ENCODE results near the gene PPBP.

PPBP gene

GRCh38 chr4:73992050-73992449, 4.1 kb upstream of the PPBP start:
- H3K27me3 ChIP-seq (replicated peaks): no peaks in the 10 kb centered on the region
- DNase-seq: no peak
- in situ Hi-C loops (cut with HindIII; ENCODE audit: low pct_ligation_motif_present, low sequenced_read_pairs): no loop called here

DNA sequence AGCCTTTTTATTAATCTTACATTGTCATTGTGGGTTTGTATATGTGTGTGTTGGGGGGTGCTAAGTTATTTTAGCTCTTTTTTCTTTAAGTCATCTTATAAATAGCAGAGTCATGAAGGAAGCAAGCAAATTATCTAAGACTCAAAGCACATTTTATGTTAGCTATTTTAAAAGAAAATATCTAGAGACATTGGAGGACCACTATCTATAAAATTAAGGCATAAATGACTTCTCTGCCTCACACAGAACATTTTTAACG, 3.7 kb upstream of the PPBP start:
- in situ Hi-C loops (cut with HindIII; ENCODE audit: low pct_ligation_motif_present, low sequenced_read_pairs): no loop called here
- Histone ChIP-seq H3K27me3 (replicated peaks) (no peaks in the 10 kb centered on the region), H3K4me3 (ENCODE audit: low read depth, low read length) (no peak overlapping the region), H3K36me3 (replicated peaks) (no peaks in the 10 kb centered on the region), H3K27ac (no peak overlapping the region)
- TF ChIP-seq CTCF (IDR thresholded peaks at IDR 0.05; ENCODE audit: low read depth, low read length, missing control alignments): no peak
- no peak for DNase-seq

More at GRCh38 chr4:73992050-73992449, 4.1 kb upstream of the PPBP start:
- Histone ChIP-seq H3K36me3 (replicated peaks) (no peaks in the 10 kb centered on the region), H3K27ac (no peak overlapping the region), H3K4me3 (ENCODE audit: low read depth, low read length) (no peak overlapping the region)
- TF ChIP-seq CTCF (IDR thresholded peaks at IDR 0.05; ENCODE audit: low read depth, low read length, missing control alignments): no peak

DNA sequence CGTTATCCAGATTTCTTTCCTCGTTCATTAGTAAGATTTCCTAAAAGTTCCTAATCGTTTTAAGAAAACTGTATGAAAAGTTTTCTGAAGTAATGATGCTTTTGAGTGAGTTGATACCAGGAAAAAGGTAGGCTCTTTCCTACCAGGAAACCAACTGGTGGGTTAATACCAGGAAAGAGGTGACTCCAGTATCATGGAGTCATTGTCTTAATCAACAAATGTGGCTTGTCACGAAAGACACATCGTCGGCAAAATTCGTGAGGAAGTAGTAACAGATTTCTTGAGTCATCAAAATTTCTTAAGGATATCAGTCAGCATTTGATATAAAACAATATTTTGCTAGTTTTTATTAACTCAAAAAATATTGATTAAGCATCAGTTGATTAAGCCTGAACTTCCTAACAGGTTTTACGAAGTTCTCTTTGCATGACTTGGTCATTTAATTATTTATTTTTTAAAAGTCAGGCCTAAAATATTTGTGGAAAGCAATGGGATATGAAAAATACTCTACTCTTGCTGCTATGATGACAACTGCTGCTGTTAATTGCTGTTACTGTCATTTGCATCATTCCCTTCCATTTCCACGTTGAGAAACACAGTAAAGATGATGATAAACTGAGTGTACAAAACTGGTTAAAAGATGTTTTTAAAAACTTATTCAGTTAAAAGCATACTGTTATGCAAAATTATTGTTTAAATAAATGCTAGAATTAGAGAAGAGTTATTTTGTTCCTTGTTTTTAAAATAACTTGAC, 3.2 kb upstream of the PPBP start:
- no peak for TF ChIP-seq CTCF (IDR thresholded peaks at IDR 0.05; ENCODE audit: low read depth, low read length, missing control alignments)

DNA sequence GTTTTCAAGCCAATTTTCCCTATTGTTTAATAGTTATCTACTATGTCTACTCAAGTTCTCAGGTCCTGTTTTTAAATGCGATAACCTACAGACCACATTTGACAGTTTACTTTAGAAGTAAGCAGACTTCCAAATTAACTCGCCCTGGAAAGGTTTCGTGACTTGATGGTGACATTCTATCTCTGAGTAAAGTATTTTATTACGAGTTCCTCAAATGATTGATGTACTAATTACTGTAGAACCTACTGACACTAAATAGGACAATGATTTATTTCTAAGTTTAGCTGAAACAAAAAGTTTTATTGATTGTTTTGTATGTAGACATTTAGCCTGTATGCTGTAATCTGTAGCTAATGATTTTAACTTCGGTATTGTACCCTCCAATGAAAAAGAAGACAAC, 1.9 kb upstream of the PPBP start:
- Histone ChIP-seq H3K27ac (no peak overlapping the region), H3K4me3 (ENCODE audit: low read depth, low read length) (no peak overlapping the region), H3K36me3 (replicated peaks) (no peaks in the 10 kb centered on the region), H3K27me3 (replicated peaks) (no peaks in the 10 kb centered on the region)
- DNase-seq: no peak
- in situ Hi-C loops (cut with HindIII; ENCODE audit: low pct_ligation_motif_present, low sequenced_read_pairs): no loop called here
- TF ChIP-seq CTCF (IDR thresholded peaks at IDR 0.05; ENCODE audit: low read depth, low read length, missing control alignments): no peak

More for the DNA sequence above, 3.2 kb upstream of the PPBP start:
- DNase-seq: no peak
- Histone ChIP-seq H3K36me3 (replicated peaks) (no peaks in the 10 kb centered on the region), H3K27ac (no peak overlapping the region), H3K4me3 (ENCODE audit: low read depth, low read length) (no peak overlapping the region), H3K27me3 (replicated peaks) (no peaks in the 10 kb centered on the region)
- in situ Hi-C loops (cut with HindIII; ENCODE audit: low pct_ligation_motif_present, low sequenced_read_pairs): no loop called here

GRCh38 chr4:73989031-73989430, 1.0 kb upstream of the PPBP start:
- no peak for DNase-seq
- no peaks in the 10 kb centered on the region for H3K36me3 ChIP-seq (replicated peaks)
- H3K27ac ChIP-seq: no peak overlapping the region
- no peaks in the 10 kb centered on the region for H3K27me3 ChIP-seq (replicated peaks)
- TF ChIP-seq CTCF (IDR thresholded peaks at IDR 0.05; ENCODE audit: low read depth, low read length, missing control alignments): no peak
- in situ Hi-C loops (cut with HindIII; ENCODE audit: low pct_ligation_motif_present, low sequenced_read_pairs): no loop called here
- H3K4me3 ChIP-seq (ENCODE audit: low read depth, low read length): no peak overlapping the region

- Histone ChIP-seq H3K4me3 (ENCODE audit: low read depth, low read length) (no peak overlapping the region), H3K36me3 (replicated peaks) (no peaks in the 10 kb centered on the region), H3K27ac (no peak overlapping the region), H3K27me3 (replicated peaks) (no peaks in the 10 kb centered on the region)
- no peak for DNase-seq
- no peak for TF ChIP-seq CTCF (IDR thresholded peaks at IDR 0.05; ENCODE audit: low read depth, low read length, missing control alignments)
- in situ Hi-C loops (cut with HindIII; ENCODE audit: low pct_ligation_motif_present, low sequenced_read_pairs): no loop called here
These were observed 2.5 kb downstream of the PPBP start for GRCh38 chr4:73985528-73985852.
